ENCODE measurements around the gene KCNJ3. TPM values are rescaled to one million over a fixed set of nuclear protein-coding genes. Genes with fewer than 3 reads are reported as not detected.

Gene KCNJ3
- total and polyA plus RNA-seq, 2 of the 13 experiments (the other 11 are each of a cell fraction or from before 2014, with no cell fraction given) = not detected

- TF ChIP-seq NR2F1 (CRISPR knock-in tag; IDR thresholded peaks at IDR 0.05) (no peak), ZNF343 (CRISPR knock-in tag; IDR thresholded peaks at IDR 0.05) (no peak), ZNF12 (CRISPR knock-in tag; IDR thresholded peaks at IDR 0.05) (no peak), SCMH1 (CRISPR knock-in tag; IDR thresholded peaks at IDR 0.05; ENCODE audit: borderline replicate concordance) (no peak), ZNF256 (CRISPR knock-in tag; conservative IDR thresholded peaks at IDR 0.05) (no peak), TOPORS (CRISPR knock-in tag; IDR thresholded peaks at IDR 0.05) (no peak), SRSF4 (IDR thresholded peaks at IDR 0.05; ENCODE audit: low read depth, low read length, poor library complexity, severe bottlenecking) (no peak), MLXIP (CRISPR knock-in tag; IDR thresholded peaks at IDR 0.05; ENCODE audit: borderline replicate concordance) (no peak), KDM1A (CRISPR knock-in tag; IDR thresholded peaks at IDR 0.05) (no peak), HMGA1 (CRISPR knock-in tag; conservative IDR thresholded peaks at IDR 0.05) (no peak), ZNF605 (CRISPR knock-in tag; IDR thresholded peaks at IDR 0.05) (no peak), TBL1XR1 (IDR thresholded peaks at IDR 0.05; ENCODE audit: borderline replicate concordance, low read length, partially characterized antibody) (no peak), MED1 (CRISPR knock-in tag; IDR thresholded peaks at IDR 0.05) (no peak), YEATS4 (CRISPR knock-in tag; IDR thresholded peaks at IDR 0.05; ENCODE audit: borderline replicate concordance) (no peak), IKZF4 (CRISPR knock-in tag; IDR thresholded peaks at IDR 0.05; ENCODE audit: borderline replicate concordance, low read depth, not compliant biosample characterization) (no peak), NR0B2 (CRISPR knock-in tag; IDR thresholded peaks at IDR 0.05) (no peak), NAIF1 (CRISPR knock-in tag; IDR thresholded peaks at IDR 0.05; ENCODE audit: borderline replicate concordance) (no peak), ZNF766 (CRISPR knock-in tag; IDR thresholded peaks at IDR 0.05; ENCODE audit: borderline replicate concordance) (no peak)
- 12% methylated on average over 3 of the region's 3 CpGs for WGBS (ENCODE audit: low lambda C conversion rate)
- no peak overlapping the region for H3K9ac ChIP-seq (ENCODE audit: insufficient read depth, low read depth, low read length)
- ChIA-PET POLR2A (no interaction called here), CTCF (ENCODE audit: low intra/inter-chr PET ratio, low total read pairs) (no interaction called here)
- H3K9me3 ChIP-seq (ENCODE audit: low read length) = no peaks in the 10 kb centered on the region
- in situ Hi-C loops (cut with HindIII; ENCODE audit: extremely low pct_ligation_motif_present, low pct_unique_long_range_greater_than_20kb) = no loop called here
- H3K4me3 ChIP-seq (replicated peaks in 1 of 3; ENCODE audit: insufficient read depth in 1 of 3, low read depth in 2 of 3, low read length in 3 of 3) = no peak overlapping the region
- no peaks in the 10 kb centered on the region for H3K27me3 ChIP-seq (ENCODE audit: control insufficient read depth in 1 of 2, insufficient read depth in 2 of 2, low read length in 2 of 2)
- no peak for FAIRE-seq
- no peak for ATAC-seq
- H3K36me3 ChIP-seq (replicated peaks in 1 of 2; ENCODE audit: control insufficient read depth in 1 of 2, insufficient read depth in 2 of 2, low read length in 2 of 2) = no peaks in the 10 kb centered on the region
- H2AFZ ChIP-seq (ENCODE audit: low read length) = no peak overlapping the region
- no peaks in the 10 kb centered on the region for H3K4me1 ChIP-seq (ENCODE audit: insufficient read depth, low read length)
- intact Hi-C loops (cut with micrococcal nuclease; ENCODE audit: unreplicated experiment) = no loop called here
- H4K20me1 ChIP-seq (ENCODE audit: insufficient read depth, low read length) = no peaks in the 10 kb centered on the region
- no peak overlapping the region for H3K27ac ChIP-seq (ENCODE audit: extremely low read length, insufficient read depth, low read length)
- DNase-seq (ENCODE audit: low spot score) = no peak
- BruUV-seq (replicated peaks) = no TSS peak
- H3K4me2 ChIP-seq (ENCODE audit: low read depth, low read length) = no peak overlapping the region
- no peaks in the 10 kb centered on the region for H3K79me2 ChIP-seq (ENCODE audit: insufficient read depth, low read length)
Observed at GRCh38 chr2:154709215-154709614, 10.7 kb downstream of the KCNJ3 start.
